HG02678 (cell line): ENCODE measurements around the gene LGI1.
A peak's percentile ranks its signal among the peaks of the same experiment; 100 is the strongest.

Experiments used
- ATAC-seq: cut with Tn5 transposase; IDR thresholded peaks from one replicate; pipeline ENCODE4 v1.9.1; 2021; ENCODE audit warnings: mild to moderate bottlenecking, moderate library complexity; ENCODE audit not compliant: unreplicated experiment

The LGI1 gene

GRCh38 chr10:93757801-93758507, at the start of gene LGI1:
Gene LGI1, plus strand, starts transcription at chr10:93757936. Its CDS starts 209 bp downstream, at chr10:93758145.
- ATAC-seq, result no peak

- ATAC-seq, result no peak
These were observed 47.3 kb upstream of the LGI1 start for GRCh38 chr10:93710333-93710909.

DNA sequence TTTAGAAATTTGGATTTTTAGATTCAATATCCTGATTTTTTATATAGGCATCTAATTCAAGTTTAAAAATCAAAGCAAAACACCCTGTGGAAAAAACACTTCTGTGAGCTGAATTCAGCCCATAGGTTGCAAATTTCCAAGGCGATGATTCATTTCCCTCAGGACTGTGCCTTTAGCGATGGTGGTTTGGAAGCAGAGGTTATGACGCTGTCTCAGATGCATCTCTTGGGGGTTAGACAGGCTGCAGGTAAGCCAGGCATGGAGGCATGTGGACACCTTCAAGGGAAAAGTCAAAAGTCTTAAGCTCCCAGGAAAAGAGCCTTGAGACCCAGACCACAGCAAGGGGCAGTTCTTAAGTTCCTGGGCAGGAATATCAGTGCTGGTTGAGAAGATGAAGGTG, 45.8 kb upstream of the LGI1 start:
- ATAC-seq, result no peak

- no peak for ATAC-seq
These were observed 45.1 kb upstream of the LGI1 start for GRCh38 chr10:93712593-93712992.

- peak; percentile 83 for ATAC-seq
These were observed 42.4 kb upstream of the LGI1 start for GRCh38 chr10:93715345-93715744.

GRCh38 chr10:93716766-93717165, 41.0 kb upstream of the LGI1 start:
- no peak for ATAC-seq

DNA sequence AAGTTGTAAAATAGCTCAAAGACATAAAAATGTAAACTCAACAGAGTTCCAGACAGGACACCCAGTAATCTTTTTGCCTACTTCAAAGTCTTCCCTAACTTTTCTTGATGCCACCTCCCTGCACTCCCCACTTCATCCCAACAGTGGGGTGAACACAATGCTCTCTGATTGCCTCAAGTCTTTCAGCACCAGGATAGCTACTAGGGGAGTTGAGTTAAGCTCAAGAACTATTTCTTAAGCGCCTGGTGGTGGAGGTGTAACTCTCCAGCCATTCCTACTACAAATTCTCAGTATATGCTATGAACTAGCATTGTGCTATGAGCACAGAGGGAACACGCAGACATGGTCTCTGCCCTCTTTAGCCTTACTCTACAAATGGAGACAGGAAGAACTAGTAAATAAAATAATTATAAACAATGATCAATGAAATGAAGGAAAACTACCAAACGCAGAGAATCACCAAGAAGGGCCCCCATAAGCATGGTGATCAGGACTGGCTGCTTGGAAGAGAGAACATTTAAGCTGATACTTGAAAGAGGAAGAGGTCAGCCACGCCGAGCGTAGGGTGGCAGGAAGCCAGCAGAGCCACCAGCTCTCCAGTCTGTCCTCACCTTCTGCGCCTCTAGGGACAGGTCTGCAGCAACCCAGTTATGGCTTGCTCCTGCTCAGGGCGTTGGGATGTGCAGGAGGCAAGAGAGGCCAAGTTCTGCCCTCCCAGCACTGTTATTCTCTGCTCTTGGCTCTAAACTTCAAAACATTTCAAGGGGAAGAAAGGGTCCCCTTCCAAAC, 38.6 kb upstream of the LGI1 start:
- ATAC-seq, result peak; percentile 56

GRCh38 chr10:93719901-93720300, 37.8 kb upstream of the LGI1 start:
- no peak for ATAC-seq

GRCh38 chr10:93722550-93722949, 35.2 kb upstream of the LGI1 start:
- no peak for ATAC-seq

GRCh38 chr10:93723153-93723552, 34.6 kb upstream of the LGI1 start:
- no peak for ATAC-seq

DNA sequence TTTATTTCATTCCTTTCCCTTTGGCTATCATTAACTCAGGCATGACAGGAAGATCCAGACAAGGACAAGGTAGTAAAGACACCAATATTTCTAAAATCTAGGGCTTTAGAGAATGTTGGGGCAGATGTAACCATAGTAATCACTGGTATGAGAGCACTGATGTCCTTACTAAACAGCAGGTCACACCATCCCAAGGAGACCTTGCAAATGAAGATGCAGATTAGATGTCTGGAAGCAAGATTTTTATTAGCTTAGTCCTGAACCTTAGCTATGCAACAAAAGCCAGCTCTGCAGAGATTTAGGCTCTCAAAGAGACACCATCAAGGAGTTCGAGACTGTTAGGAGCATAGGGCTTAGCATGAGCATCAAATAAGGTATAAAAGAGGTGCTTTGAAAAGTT, 31.7 kb upstream of the LGI1 start:
- ATAC-seq, result no peak

DNA sequence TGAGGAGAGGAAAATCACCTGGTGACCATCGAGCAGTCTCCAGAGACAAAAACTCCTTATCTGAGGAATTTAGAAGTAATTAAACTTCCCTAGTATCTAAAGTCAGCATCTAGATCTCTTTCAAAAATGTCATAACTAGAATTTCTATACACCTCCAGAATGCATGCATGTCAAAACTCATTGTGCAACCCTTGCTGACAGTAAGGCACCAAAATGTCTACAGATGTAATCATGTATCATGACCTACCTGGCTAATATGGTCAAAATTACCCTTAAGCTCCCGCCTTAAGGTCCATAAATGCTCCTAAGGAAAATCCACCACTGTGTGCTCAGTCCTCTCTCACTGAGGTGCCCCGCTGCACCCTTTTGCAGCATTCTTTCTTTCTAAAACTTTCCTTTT, 16.4 kb upstream of the LGI1 start:
- no peak for ATAC-seq

GRCh38 chr10:93742633-93743349, 14.9 kb upstream of the LGI1 start:
- ATAC-seq, result peak; percentile 87

DNA sequence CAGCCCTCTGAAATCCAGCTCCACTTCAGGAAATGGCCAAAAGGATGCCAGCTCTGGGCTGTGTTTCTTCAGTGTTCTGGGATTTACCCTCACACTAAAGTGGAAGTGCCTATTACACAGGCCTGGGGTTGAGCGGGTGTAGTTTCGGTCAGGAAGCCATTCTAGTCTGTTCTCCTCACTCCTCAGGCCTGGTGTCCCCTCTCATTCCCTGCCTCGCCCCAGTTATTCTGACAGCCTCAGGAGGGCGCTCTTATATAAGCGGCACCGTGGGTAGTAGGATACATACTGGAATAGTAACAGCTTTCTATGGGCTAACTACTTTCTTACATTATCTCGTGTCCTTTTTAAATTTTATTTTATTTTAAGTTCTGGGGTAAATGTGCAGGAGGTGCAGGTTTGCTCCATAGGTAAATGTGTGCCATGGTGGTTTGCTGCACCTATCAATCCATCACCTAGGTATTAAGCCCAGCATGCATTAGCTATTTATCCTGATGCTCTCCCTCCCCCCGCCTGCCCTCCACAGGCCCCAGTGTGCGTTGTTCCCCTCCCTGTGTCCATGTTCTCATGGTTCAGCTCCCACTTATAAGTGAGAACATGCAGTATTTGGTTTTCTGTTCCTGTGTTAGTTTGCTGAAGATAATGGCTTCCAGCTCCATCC, 12.2 kb upstream of the LGI1 start:
- ATAC-seq, result no peak

- no peak for ATAC-seq
These were observed 10.9 kb upstream of the LGI1 start for GRCh38 chr10:93746844-93747284.

GRCh38 chr10:93749218-93749799, 8.4 kb upstream of the LGI1 start:
- ATAC-seq, result no peak

DNA sequence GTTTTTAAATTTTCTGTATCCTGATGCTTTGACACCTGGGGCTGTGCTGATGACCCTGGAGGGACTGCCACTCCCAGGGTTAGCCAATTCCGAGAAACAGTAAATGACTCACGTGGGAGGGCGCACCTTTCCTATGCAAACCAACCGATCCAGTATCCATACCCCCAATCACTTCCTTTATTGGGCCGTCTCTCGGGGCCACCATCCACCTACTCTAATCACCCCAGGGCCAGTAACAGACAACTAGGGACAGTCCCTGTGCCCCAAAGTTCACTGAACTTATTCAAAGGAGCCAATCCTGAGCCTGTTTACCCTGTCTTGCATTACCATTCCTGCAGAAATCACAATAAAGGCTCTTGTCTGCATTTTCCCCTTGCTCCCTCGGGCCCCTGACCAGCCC, 6.6 kb upstream of the LGI1 start:
- no peak for ATAC-seq

DNA sequence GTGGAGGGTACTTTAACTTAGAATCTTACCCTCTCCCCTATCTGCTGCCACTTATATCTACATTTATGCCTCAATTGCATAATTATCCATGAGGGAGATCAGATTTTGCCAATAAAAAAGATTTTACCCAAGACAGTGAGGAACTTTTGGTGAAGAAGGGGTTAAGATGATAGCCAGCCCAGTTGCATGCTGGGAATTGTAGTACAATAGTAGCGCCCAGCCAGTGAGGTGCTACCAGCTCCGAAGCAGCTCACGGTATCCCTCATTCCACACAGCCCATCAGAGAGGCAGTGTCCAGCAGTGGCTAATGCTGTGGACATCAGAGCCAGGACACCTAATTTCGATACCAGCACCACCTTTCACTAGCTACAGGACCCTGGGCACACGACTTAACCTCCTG, 5.9 kb upstream of the LGI1 start:
- no peak for ATAC-seq

- no peak for ATAC-seq
These were observed 5.0 kb upstream of the LGI1 start for GRCh38 chr10:93752761-93753160.

- ATAC-seq, result no peak
These were observed 4.0 kb upstream of the LGI1 start for GRCh38 chr10:93753621-93754250.
